Raji (cell line): ENCODE measurements around the gene TEX22.

ENCODE experiments used
- POLR2A ChIP-seq: IDR thresholded peaks from 2 replicates; pipeline ENCODE4 v1.6.1; 2011; ENCODE audit warnings: low read depth, low read length, control low read depth; ENCODE audit not compliant: insufficient read depth

TEX22 gene

DNA sequence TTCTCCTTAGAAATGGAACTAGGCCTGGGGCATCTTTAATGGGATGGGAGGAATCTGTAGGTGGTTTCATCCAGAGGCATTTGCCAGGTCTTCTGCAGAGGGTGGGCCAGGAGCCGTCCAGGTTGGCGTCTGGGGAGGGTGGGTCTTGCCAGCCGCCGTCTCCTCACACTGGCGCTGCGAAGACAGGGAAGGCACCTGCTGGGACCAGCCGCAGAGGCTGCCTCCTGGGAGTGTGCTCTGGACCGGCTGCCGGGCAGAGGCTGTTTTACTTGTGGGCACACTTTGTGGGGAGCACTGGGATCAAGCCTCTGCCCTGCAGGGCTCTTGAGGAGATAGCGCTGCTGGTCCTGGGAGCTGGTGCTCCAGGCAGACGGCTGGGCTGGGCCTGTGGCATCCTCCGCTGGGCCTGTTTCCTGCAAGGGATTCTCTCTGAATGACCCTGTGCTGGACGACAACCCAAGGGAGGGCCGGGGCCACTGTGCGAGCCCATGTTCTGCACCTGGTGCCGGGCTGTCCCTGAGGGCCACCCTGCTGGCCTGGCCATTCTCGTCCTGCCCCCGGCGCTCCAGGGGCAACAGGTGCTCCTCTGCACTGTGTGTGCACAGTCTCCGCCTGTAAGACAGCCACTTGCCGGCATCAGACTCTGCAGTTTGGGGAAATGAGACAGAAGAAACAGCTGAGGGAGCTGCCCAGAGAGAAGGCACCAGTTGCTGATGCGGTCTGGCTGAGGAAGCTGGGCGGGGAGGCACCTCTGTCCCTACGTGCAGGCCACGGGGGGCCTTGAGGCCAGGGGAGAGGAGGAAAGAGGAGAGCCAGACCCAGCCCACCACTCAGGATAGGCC is 10.0 kb upstream of the TEX22 start:
- no peak for TF ChIP-seq POLR2A

DNA sequence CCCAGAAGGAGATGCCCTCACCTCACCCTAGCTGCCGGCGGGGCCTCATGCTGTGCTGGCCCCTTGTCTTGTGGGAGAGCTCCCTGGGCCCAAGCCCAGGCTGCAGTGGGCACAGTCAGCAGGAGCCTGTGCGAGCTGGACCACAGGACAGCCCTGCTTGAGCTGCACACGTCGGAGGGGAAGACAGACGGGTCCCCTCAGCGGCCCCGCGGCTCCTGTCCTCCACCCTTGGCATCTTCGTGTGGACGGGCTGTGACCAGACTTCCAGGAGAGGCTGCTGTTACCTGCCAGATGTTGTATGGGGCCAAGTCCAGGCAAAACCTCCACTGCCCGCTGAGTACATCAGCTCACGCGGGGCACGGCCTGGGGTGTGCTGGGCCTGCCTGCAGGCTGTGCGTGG is 9.4 kb upstream of the TEX22 start:
- no peak for TF ChIP-seq POLR2A

DNA sequence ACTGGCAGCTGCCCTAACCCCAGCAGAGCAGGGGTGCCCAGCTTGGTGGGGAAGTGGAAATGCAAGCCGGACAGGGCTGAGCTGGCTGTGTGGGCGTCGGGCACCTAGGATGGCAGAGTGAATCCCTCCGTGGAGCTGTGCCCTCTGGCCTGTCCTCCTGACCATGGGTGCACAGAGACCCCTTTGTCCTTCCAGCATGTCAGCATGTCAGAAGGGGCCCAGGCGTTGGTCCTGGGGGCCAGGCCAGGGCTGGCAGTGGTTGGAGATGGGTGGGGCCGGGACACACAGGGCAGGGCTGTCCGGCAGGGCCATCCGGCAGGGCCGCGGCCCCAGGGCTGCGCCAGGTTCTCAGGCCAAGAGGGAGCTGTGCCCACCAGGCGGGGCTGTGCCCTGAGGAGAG is 8.8 kb upstream of the TEX22 start:
- TF ChIP-seq POLR2A: no peak

DNA sequence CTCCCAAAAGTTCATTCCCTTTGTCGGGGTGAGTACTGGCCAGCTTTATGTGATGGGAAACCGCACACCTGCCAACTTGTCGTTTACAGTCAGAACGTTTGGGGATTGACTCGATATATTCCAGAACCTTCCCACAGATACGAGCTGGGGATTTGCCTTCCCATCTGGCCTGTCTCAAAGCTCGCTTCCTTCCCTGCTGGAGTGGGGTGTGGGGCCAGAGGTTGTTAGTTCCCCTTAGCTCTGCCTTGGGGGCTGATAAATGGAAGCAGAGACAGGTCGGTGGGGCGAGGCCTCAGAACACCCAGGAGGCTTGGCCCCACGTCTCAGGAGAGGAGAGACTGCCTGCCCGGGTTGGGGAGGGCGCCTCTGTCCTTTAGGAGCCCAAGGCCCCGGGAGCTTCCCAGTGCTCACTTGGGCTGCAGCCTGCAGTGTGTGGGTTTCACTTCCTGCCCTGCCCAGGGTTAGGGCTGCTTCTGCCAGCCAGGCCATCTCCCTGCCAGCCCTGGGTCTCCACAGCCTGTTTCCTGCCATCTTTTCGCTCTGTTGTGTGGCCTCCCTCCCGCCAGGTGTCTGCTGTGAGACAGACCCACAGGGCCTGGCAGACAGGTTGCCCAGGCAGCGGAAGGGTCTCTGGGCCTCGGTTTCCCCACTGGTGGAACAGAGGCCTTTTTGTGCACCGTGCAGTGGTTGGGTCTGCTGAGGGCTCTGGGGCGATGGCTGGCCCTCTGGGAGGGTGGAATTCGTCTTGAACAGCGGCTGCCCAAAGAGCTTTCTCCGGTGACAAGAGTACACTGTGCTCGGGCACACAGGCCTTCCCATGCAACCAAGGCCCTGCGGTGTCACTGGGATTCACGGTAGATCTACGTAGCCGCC is 8.1 kb upstream of the TEX22 start:
- no peak for TF ChIP-seq POLR2A

DNA sequence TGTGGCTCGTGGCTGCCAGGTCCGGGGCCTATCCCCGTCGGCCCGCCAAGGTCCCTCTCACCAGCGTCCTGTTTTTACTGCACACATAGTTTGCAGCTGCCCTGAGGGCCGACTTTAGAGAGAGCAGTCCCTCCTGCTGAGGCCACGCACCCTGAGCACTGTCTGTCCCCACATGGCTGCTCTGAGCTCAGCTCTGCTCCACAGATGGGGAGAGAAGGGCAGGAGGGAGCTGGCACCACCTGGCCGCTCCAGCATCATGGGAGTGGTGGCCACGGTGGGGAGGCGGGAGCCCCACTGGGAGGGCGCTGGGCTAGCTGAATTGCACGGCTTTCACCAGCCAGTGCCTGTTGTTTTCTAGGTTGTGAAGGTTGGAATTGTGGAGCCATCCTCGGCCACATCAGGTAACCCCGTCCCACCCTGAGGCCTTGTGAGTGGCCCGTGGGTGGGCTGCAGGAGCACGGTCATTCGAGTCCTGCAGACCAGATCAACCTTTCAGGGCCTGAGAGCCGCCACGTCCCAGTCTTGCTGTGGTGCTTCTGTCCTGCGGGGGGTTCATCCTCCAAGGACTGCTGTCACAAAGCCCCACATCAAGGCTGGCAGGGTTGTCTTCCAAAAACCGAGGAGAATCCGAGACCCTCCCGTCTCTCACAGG is 7.4 kb upstream of the TEX22 start:
- TF ChIP-seq POLR2A: no peak

DNA sequence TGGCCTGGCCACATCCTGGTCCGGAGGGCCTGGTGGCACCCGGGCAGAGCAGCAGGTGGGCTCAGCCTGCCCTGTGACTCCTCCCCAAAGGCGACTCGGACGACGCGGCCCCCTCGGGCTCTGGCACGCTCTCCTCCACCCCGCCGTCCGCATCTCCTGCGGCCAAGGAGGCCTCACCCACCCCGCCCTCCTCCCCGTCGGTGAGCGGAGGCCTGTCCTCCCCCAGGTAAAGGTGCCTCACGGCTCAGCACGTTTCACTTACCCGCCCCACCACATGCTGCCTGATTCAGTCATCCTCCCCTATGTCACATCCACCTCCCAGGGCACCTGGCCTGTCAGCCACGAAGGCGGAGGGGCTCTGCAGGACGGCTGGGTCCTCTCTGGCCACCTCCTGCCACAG is 6.8 kb upstream of the TEX22 start:
- no peak for TF ChIP-seq POLR2A

DNA sequence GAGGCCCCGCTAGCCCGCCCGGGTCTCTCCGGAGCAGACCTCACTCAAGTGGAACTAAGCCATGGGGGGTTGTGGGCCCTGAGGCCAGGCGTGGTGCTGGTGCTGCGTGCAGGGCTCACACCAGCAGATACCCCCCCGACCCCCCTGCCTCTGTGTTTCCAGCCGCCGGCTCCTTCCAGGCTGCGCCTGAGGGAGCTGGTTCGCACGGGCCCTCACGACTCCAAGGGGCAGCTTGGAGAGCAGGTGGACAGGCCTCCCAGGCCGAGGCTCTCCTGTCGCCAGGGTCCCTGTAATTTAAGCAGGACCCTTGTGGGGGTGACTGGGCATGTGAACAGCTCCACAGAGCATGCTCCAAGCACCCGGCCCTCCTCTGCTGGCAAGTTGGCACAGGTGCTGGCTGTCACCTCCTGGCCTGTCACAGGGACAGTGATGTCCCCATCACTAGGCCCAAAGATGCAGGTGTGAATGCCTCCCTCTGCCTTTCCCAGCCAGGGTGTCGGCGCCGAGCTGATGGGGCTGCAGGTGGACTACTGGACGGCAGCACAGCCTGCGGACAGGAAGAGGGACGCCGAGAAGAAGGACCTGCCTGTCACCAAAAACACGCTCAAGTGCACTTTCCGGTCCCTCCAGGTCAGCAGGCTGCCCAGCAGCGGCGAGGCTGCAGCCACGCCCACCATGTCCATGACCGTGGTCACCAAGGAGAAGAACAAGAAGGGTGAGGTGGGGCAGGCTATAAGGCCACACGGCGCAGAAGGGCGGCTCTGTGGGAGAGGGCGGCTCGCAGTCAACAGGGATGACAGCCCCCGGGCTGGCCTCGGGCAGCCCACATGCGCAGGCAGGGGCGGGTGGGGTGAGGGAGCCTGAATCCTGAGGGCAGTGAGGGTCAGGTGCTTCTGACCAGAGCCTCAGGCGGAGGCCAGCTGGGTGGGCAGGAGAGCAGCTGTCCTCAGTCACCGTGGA is 5.9 kb upstream of the TEX22 start:
- no peak for TF ChIP-seq POLR2A

DNA sequence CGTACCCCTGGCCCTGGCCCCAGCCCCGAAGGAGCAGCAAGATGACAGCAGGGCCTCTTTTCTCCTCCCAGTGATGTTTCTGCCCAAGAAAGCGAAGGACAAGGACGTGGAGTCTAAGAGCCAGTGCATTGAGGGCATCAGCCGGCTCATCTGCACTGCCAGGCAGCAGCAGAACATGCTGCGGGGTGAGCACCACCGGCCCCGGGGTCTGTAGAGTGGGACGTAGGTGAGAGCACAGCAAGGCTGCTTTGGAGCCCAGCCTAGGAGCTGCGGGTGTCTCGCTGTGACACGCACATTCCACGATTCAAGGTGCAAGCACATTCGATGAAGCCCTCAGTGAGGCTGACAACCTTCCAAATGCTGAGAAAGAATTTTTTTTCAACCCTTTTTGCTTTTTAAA is 5.2 kb upstream of the TEX22 start:
- no peak for TF ChIP-seq POLR2A

DNA sequence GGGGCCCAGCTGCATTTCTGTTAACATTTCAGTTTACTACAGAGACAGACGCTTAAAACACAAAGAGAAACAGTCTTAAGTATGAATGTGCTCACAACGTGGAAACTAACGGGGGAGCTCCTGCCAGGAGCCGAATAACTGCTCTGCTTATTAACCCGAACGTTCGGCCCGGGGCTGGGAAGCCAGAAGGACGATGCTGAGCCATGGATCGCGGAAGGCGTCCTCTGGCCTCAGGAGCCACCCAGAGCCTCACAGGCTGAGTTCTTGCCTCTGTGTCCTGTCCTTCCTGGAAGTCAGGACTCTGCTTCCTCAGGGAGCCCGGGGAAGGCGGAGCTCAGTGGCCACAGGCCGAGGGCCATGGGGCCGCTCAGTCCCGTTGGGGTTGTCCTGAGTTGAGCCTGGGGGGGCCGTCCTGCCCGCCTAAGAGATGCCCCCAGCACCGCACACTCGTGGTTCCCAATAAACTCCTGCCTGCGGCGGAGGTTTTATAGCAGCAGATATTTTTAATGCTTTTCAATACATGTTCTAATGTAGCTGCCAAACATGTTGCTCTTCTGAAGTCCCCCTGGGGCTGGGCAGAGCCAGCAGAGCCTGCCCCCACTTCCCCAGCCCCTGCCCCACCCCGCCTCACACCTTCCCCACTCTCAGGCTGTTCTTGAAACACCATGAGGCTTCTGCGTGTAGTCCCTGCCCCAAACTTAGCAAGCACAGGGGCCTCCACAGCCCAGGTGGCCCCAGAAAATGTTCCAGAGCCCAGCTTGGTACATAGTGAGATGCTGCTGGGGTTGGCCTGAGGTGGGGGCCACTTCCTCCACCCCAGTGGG is 3.4 kb upstream of the TEX22 start:
- TF ChIP-seq POLR2A: no peak

DNA sequence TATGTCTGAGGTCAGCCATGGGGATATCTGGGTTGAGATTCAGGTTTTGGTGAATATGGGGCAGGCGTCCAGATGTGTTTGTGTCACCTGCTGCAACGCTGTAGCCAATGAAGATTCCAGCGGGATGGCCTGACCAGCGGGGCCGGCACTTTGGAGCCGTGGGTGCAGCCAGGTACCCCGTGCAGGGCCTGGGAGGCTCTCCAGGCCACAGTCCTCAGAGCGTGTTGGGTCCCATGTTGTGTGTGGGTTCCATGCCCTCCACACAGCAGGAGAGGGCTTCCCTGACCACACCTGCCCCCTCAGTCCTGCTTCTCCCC is 2.8 kb upstream of the TEX22 start:
- TF ChIP-seq POLR2A: no peak

DNA sequence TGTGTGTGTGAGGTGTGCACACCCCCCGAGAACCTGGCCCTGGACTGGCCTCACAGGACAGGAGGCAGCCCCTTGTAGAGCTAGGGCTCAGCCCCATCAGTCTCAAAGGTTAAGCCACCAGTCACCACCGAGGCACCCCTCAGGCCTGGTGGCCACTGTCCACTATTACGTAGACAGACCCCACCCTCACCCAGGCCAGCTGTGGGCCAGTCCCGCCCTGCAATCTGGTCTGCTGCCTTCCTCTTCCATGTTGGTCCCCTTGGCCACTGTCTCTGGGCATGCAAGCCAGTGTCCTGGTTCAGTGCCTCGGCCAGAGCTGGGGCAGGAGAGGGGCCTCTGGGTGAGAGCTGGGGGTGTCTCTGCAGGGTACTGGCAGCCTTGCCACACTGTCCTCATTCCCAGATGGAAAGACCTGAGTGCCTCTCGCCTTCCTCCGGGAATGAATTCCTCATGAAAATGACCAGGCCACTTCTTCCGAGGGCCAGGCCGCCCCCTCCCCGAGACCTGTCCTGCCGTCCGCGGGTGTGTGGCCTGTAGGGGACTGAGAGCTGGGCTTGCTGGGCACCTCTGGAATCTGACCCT is 897 bp upstream of the TEX22 start:
- TF ChIP-seq POLR2A: no peak

DNA sequence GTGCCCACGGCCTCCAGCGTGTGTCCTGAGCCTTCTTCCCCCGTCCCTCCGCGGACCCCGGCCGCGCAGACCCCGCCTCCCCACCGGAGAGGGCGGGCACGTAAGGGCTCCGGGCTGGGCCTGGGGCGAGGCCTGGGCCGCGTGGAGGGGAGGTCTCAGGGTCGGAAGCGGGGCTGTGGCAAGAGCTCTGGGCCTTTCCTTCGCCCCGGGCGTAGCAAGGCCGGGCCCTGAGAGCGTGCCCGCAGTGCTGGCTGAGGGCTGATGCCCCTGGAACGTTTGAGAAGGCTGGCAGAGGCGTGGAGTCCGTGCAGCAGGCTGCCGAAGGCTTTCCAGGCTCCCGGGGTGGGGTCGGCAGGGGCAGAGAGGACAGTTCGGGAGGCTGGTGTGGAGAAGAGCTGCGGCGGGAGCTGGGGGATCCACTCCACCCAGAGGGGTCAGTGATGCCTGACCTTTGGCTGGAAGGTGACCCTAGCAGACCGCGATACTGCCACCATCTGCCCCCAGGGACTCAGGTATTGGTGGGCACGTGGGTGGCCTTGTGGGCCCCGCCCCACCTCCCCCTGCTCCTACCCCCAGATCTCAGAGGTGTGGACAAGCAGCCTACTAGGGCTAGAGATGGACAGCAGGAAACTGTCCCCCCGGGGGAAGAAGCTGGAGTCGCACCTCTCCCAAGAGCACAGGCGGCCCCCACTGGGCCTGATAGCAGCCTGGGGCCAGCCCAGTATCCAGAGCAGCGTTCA is 558 bp downstream of the TEX22 start:
- TF ChIP-seq POLR2A: peak; percentile 48

DNA sequence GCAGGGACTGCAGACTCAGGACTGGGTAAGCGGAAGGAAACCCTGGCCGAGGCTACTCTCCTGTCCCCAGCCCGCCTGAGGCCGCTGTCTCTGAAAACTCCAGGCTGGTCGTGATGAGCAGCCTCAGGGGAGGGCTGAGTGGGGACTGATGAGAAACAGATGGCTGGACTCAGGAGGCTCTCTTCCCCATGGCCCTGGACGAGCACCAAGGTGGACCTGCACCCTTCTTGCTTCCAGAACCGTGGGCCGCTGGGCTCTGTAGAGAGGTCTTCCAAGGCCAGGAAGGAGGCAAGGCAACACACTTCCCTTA is 1.1 kb downstream of the TEX22 start:
- no peak for TF ChIP-seq POLR2A

DNA sequence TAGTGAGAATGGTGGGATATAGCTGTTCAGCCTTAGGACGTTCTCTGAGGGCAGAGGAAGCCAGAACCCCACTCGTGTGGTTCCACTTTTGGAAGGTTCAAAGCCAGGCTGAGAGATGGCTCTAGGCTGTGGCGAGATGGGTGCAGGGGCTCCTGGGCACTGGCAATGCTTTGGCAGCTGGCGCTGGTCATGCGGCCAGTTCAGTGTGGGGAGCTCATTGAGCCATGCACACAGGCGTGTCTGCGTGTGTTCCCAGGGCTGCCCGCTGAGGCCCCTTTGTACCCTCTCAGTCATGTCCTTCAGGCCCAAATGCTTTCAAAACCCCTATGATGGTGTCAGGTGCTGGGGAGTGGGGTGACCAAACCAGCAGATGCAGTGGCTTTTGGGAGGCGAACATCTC is 1.7 kb downstream of the TEX22 start:
- TF ChIP-seq POLR2A: peak; percentile 18; the same call in 1 of the 2 replicates

DNA sequence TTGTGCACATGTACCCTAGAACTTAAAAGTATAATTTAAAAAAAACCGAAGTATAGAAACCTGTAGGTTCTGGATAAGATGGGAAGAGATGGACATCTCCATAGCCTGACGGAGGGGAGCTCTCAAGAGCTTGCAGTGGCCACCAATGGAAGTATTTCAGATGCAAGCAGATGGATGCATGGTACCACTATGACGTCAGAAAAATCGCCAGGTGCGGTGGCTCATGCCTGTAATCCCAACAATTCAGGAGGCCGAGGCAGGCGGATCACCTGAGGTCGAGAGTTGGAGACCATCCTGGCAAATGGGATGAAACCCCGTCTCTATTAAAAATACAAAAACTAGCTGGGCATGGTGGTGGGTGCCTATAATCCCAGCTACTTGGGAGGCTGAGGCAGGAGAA is 3.4 kb downstream of the TEX22 start:
- 0 out of 2 replicates have a peak, but pooled peaks have one; percentile 14 for TF ChIP-seq POLR2A
